Uterus (tissue), 4 donors: ENCODE measurements around the gene TMEM130. TPM values are rescaled to one million over a fixed set of nuclear protein-coding genes. Genes with fewer than 3 reads are reported as not detected.

ENCODE experiments used
- DNase-seq, 2 donors: peaks; one replicate each; pipeline ENCODE4 v3.0.0-alpha.2; 2019 to 2020
- H3K27ac ChIP-seq, 2 donors: fragments of 200-600 bp; sonication (generic); 1 replicate in 1 of 2; 2 replicates in 1 of 2; pipeline ENCODE4 v1.5.1; 2016 to 2018
- H3K27me3 ChIP-seq, 2 donors: fragments of 200-600 bp; sonication (generic); one replicate each; pipeline ENCODE4 v1.5.1; 2018 to 2019; ENCODE audit warnings: control low read depth in 1 of 2
- H3K36me3 ChIP-seq, 2 donors: fragments of 200-600 bp; sonication (generic); one replicate each; pipeline ENCODE4 v1.5.1; 2019; ENCODE audit warnings: control low read depth in 1 of 2
- H3K4me1 ChIP-seq, 2 donors: fragments of 200-600 bp; sonication (generic); one replicate each; pipeline ENCODE4 v1.5.1; 2018 to 2019; ENCODE audit warnings: control low read depth in 1 of 2
- H3K4me3 ChIP-seq, 2 donors: fragments of 200-600 bp; sonication (generic); 1 replicate in 1 of 2; 2 replicates in 1 of 2; pipeline ENCODE4 v1.5.1; 2018 to 2019; ENCODE audit warnings: mild to moderate bottlenecking in 1 of 2
- H3K9me3 ChIP-seq, 2 donors: fragments of 200-600 bp; sonication (generic); one replicate each; pipeline ENCODE4 v1.5.1; 2019; ENCODE audit warnings: control low read depth in 1 of 2
- CTCF ChIP-seq, 4 experiments: fragments of 200-600 bp in 2 of 4; fragments of 450-650 bp in 2 of 4; sonication (generic) in 2 of 4; IDR thresholded peaks; one replicate each; pipeline ENCODE4 v1.5.1; 2016 to 2019; ENCODE audit warnings: antibody characterized with exemption in 4 of 4, mild to moderate bottlenecking in 2 of 4, moderate library complexity in 1 of 4
- POLR2A ChIP-seq, 2 donors: fragments of 450-650 bp; IDR thresholded peaks; one replicate each; pipeline ENCODE4 v1.6.1; 2016; ENCODE audit warnings: antibody characterized with exemption in 2 of 2, mild to moderate bottlenecking in 1 of 2, moderate library complexity in 1 of 2
- intact Hi-C: fragments of 100-400 bp; cut with DNase I; formaldehyde crosslinking; loops from one replicate; pipeline ENCODE4 v1.15.1; 2023; ENCODE audit warnings: low total_unique reads
- total RNA-seq, 4 donors: library from RNA; depleted of rRNA in 3 of 4; stranded (reverse); fragments of >200 nt in 3 of 4; gene quantifications; one replicate each; pipeline versions ENCODE4 v1.1.0 to v1.2.4, GENCODE V29; 2014 to 2023
- donor health status: DM: yes; HTN: yes; CAD: no.

Gene TMEM130
- total RNA-seq, 4 donors from 2014 or later, result 3.5 to 3.9 TPM; not detected in 2

GRCh38 chr7:98837630-98837972, 32.2 kb downstream of the TMEM130 start:
- DNase-seq, result no peak
- H3K27ac ChIP-seq, result no peak overlapping the region
- H3K36me3 ChIP-seq, result no peaks in the 10 kb centered on the region
- no peaks in the 10 kb centered on the region for H3K9me3 ChIP-seq
- no peaks in the 10 kb centered on the region for H3K4me1 ChIP-seq
- H3K27me3 ChIP-seq, result no peaks in the 10 kb centered on the region
- intact Hi-C loops, result no loop called here
- no peak for TF ChIP-seq CTCF (IDR thresholded peaks at IDR 0.05)
- TF ChIP-seq POLR2A (IDR thresholded peaks at IDR 0.05), result no peak
- no peak overlapping the region for H3K4me3 ChIP-seq

DNA sequence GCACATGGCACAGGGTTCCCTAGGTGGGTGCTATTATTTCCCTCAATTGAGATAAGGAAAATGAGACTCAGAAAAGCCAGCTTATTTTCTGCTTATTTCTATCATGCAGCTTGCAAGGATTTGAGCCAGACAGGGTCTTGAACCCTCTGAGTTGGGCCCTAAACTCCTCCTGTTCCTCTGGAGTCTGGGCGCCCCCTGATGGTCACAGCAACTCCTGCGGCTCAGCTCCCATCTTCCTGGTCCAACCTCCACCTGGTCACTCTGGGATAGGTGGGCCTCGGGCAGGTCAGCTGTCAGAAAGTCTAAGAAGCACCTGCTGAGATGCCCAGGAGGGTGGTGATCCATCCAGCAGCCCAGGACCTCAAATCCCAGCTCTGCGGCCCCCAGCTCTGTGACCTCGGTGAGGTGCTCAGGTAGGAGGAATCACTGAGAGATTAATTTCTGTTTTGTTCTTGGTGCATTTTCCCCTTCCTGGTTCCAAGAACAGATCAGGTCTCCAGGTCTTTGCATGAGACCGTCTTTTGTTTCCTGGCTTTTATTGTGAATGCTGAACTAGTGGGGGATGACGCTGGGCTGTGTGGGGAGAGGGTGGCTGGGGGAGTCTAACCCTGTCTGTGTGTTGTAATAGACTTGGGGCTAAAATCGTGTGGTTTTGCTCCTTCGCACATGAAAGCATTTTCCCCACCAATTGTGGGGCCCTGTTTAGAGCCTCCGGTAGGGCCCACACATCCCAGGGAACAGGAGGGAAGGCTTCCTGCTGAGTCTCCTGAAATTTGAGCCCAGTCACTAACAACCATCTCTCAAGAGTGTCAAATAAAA, 32.8 kb downstream of the TMEM130 start:
- Histone ChIP-seq H3K4me1 (no peaks in the 10 kb centered on the region), H3K27me3 (no peaks in the 10 kb centered on the region), H3K4me3 (no peak overlapping the region), H3K36me3 (no peaks in the 10 kb centered on the region), H3K9me3 (no peaks in the 10 kb centered on the region), H3K27ac (no peak overlapping the region)
- DNase-seq, result no peak
- intact Hi-C loops, result no loop called here
- TF ChIP-seq CTCF (IDR thresholded peaks at IDR 0.05), result peak in 1 of 4 experiments; percentile 12
- TF ChIP-seq POLR2A (IDR thresholded peaks at IDR 0.05), result no peak

GRCh38 chr7:98834949-98835348, 34.9 kb downstream of the TMEM130 start:
- TF ChIP-seq POLR2A (IDR thresholded peaks at IDR 0.05) (no peak), CTCF (IDR thresholded peaks at IDR 0.05) (no peak)
- no peaks in the 10 kb centered on the region for H3K36me3 ChIP-seq
- no peaks in the 10 kb centered on the region for H3K27me3 ChIP-seq
- intact Hi-C loops, result no loop called here
- DNase-seq, result no peak
- no peak overlapping the region for H3K27ac ChIP-seq
- no peaks in the 10 kb centered on the region for H3K9me3 ChIP-seq
- H3K4me1 ChIP-seq, result no peaks in the 10 kb centered on the region
- H3K4me3 ChIP-seq, result no peak overlapping the region

GRCh38 chr7:98833022-98833421, 36.8 kb downstream of the TMEM130 start:
- TF ChIP-seq CTCF (IDR thresholded peaks at IDR 0.05) (no peak), POLR2A (IDR thresholded peaks at IDR 0.05) (no peak)
- intact Hi-C loops, result no loop called here
- no peak overlapping the region for H3K27ac ChIP-seq
- H3K27me3 ChIP-seq, result no peaks in the 10 kb centered on the region
- no peak overlapping the region for H3K4me3 ChIP-seq
- H3K9me3 ChIP-seq, result no peaks in the 10 kb centered on the region
- no peak for DNase-seq
- no peaks in the 10 kb centered on the region for H3K4me1 ChIP-seq
- H3K36me3 ChIP-seq, result no peaks in the 10 kb centered on the region

- Histone ChIP-seq H3K4me1 (no peaks in the 10 kb centered on the region), H3K9me3 (no peaks in the 10 kb centered on the region), H3K36me3 (no peaks in the 10 kb centered on the region), H3K4me3 (no peak overlapping the region), H3K27ac (no peak overlapping the region), H3K27me3 (no peaks in the 10 kb centered on the region)
- intact Hi-C loops, result no loop called here
- DNase-seq, result no peak
- TF ChIP-seq CTCF (IDR thresholded peaks at IDR 0.05) (no peak), POLR2A (IDR thresholded peaks at IDR 0.05) (no peak)
Observed at GRCh38 chr7:98831641-98832221, 38.1 kb downstream of the TMEM130 start.
